ENCODE results near the gene GRIK1.

The GRIK1 gene

GRCh38 chr21:29797155-29797554 lies 142.6 kb downstream of the GRIK1 start:
- no peak overlapping the region for H3K4me3 ChIP-seq (ENCODE audit: low read depth, low read length)
- no peak for TF ChIP-seq CTCF (IDR thresholded peaks at IDR 0.05; ENCODE audit: low read depth, low read length)

- H3K4me3 ChIP-seq (ENCODE audit: low read depth, low read length) = no peak overlapping the region
- no peak for TF ChIP-seq CTCF (IDR thresholded peaks at IDR 0.05; ENCODE audit: low read depth, low read length)
Measured at GRCh38 chr21:29793712-29794111, 146.1 kb downstream of the GRIK1 start.

- no peak for TF ChIP-seq CTCF (IDR thresholded peaks at IDR 0.05; ENCODE audit: low read depth, low read length)
Measured at GRCh38 chr21:29789393-29789792, 150.4 kb downstream of the GRIK1 start.

GRCh38 chr21:29788752-29789151 lies 151.0 kb downstream of the GRIK1 start:
- no peak for TF ChIP-seq CTCF (IDR thresholded peaks at IDR 0.05; ENCODE audit: low read depth, low read length)
- no peak overlapping the region for H3K4me3 ChIP-seq (ENCODE audit: low read depth, low read length)

More at GRCh38 chr21:29789393-29789792, 150.4 kb downstream of the GRIK1 start:
- no peak overlapping the region for H3K4me3 ChIP-seq (ENCODE audit: low read depth, low read length)

- no peak for TF ChIP-seq CTCF (IDR thresholded peaks at IDR 0.05; ENCODE audit: low read depth, low read length)
- no peak overlapping the region for H3K4me3 ChIP-seq (ENCODE audit: low read depth, low read length)
Measured at GRCh38 chr21:29787361-29787909, 152.4 kb downstream of the GRIK1 start.

- H3K4me3 ChIP-seq (ENCODE audit: low read depth, low read length) = no peak overlapping the region
- no peak for TF ChIP-seq CTCF (IDR thresholded peaks at IDR 0.05; ENCODE audit: low read depth, low read length)
Measured at GRCh38 chr21:29786496-29787360, 153.1 kb downstream of the GRIK1 start.

- TF ChIP-seq CTCF (IDR thresholded peaks at IDR 0.05; ENCODE audit: low read depth, low read length) = no peak
- H3K4me3 ChIP-seq (ENCODE audit: low read depth, low read length) = no peak overlapping the region
Measured at GRCh38 chr21:29777160-29777559, 162.6 kb downstream of the GRIK1 start.

Measured in WI38 (cell line).